NCI-H446 (cell line): ENCODE results near the gene ERN1.

Experiments
- DNase-seq, 2 experiments: peaks; one replicate each; lab custom pipeline; 2025; lab: John Stamatoyannopoulos, UW

ERN1 gene

GRCh38 chr17:64059756-64060155 lies 70.2 kb downstream of the ERN1 start:
- DNase-seq, result no peak

GRCh38 chr17:64058621-64059020 lies 71.3 kb downstream of the ERN1 start:
- no peak for DNase-seq

DNA sequence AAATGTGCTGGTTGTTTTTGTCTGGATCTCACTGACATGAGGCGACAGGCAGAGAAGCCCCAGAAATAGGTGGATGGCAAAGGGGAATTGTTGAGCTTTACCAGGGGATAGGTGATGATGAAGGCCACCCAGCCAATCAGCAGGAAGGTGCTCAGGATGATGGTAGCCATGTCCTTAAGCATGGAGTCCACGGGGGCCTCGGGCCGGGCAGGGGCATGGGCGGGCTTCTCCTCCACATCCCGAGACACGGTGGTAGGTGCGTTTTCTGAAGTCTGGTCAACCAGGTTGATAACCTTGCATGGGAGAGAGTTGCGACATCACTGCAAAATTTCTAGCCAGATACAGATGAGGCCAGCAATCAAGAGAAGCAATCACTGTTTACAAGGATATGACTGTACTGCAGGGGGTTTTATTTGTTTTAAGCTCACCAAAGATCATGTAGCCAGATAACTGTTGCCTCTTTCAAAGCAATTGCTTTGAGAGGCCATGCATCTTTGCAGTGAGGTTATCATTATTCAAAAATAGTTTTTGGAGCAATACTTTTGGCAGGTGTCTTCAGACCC lies 72.2 kb downstream of the ERN1 start:
- no peak for DNase-seq

DNA sequence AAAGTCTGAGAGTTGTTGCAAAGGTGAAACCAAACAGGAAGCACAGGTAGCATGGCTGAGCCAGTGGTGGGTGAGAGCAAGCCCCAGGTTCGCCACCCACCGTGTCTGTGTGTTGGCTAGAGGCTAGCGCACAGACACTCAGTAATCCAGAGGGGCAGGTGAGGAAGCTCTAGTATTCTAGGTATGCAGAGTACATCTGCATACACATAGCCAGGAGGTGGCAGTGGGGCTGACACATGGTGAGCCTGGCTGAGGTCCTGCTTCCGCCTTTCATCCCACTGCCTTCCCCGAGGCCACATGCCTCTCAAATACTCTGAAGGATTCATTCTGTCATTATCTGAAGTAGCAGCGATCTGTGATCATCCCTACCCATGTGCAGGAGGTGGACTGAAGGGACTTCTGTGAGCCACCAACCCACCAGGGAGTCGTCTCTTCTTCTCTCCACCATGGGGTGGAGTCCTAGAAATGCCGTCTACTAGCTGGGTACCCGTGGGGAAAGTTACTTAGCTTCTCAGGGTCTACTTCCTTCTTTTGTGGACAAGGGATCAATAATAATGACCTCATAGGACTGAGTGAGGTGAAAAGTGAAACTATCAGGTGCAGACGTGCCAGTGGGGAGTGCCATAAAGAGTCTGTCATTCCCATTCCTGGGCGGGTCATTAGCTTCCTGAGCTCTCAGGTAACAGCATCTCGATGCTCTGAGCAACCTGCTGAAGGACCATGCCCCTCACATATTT lies 73.5 kb downstream of the ERN1 start:
- no peak for DNase-seq

DNA sequence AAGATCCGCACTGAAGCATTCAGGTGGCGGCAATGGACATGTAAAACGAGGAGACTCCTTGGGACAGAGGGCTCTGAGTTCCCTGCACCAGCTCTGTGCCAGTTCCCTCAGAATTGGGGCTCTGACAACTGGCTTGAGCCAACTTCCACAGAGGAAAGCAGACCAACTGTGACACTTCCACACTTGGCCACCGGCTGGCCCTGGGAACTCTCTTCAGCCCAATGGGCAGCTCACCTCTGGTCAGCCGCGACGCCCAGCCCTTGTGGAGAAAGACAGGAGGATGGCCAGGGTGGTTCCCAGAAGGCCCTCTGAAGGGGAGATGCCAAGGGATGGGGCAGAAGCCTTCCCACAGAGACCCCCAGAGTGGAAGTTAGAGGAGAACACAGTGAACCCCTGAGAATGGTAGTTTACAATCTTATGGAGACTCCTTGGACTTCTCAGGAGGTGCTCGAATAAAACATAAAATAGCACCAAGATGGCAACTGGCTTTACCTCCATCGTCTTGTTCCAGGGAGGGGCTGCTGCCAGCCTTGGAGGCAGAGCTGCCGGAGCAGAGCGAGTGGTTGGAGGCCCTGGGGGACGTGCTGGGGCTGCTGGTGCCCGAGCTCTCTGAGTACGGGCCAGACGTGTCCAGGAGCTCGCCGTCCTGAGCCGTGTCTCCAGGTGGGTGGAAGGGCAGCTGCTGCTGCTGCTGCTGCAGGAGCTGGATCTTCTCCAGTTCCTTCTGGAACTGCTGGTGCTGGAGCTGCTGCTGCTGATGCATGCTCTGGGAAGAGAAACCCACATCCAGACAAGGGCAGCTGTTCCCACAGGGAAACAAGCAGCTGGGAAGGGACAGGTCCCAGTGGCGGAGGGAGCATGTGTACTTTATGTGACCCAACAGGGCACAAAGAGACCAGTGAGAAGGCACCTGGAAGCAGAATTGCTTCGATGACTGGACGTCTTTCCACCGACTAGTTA lies 74.5 kb downstream of the ERN1 start:
- DNase-seq, result no peak

GRCh38 chr17:64054304-64054703 lies 75.6 kb downstream of the ERN1 start:
- no peak for DNase-seq

DNA sequence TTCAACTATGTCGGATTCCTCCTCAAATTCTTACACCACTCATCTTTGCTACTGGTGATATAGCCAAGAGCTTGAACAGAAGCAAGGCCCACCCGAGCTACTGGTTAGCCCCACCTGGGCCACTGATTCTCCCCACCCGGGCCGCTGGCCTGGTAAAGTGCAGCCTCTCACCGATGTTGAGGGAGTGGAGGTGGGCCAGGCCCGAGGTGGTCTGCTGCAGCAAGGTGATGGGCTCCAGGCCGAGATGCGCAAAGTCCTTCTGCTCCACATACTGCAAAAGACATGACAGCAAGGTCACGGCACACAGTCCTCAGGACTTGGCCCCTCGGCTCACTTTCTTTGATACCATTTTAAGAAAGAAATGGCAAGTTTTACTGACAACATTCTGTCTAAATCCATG lies 76.8 kb downstream of the ERN1 start:
- no peak for DNase-seq

DNA sequence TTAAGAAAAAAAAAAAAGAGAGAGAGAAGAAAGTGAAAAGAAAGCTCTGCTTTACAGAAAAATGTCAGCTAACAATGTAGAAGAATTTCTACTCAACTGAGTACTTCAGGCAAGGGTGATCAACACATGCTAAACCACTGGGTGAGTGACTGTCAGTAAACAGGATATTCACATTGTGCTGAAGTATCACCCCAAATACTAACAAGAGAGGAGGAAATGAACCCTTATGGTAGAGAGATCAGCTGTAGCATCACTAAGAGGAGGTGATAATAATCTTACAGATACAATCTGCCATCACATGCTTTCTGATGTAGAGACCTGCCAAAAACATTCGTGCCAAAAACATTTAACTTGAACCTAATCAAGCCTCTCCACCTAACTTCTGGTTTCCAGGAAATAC lies 78.8 kb downstream of the ERN1 start:
- DNase-seq, result no peak

GRCh38 chr17:64048805-64049204 lies 81.1 kb downstream of the ERN1 start:
- DNase-seq, result no peak

- DNase-seq, result no peak
These were observed 84.8 kb downstream of the ERN1 start for GRCh38 chr17:64045176-64045575.

- DNase-seq, result no peak
These were observed 87.1 kb downstream of the ERN1 start for GRCh38 chr17:64042700-64043485.

DNA sequence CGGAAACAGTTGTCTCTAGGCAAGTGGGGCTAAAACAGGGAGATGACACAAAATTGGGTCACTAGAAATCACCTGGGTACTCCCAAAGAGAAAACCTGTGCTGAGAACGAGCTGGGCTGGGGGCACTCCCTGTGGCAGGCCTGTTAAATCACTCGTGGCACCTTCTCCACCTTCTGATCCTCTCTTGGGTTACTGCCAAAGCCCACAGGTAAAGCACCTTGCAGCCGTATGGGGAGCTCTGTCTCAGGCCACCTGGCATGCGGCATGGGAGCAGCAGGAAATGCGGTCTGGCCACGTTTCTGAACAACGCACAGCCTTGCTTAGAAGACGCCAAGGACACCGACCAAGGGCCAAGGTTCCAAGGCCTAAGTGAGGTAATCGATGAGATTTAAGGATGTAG lies 88.0 kb downstream of the ERN1 start:
- DNase-seq, result no peak

- DNase-seq, result no peak
These were observed 89.7 kb downstream of the ERN1 start for GRCh38 chr17:64040206-64040605.

DNA sequence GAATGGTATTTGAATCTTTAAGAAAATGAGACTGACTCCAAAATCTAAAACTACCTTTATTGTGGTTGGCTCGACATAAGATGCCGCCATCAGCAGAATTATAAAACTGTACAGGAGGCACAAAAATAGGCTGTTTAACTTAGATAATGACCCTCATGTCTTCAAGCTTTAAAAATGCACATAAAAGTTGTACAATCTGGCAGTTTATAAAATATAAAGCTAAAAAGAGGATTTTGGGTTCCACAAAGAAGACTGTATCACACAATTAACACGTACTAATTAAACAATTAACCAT lies 90.9 kb downstream of the ERN1 start:
- DNase-seq, result no peak

GRCh38 chr17:64038331-64039105 lies 91.4 kb downstream of the ERN1 start:
- DNase-seq, result no peak

DNA sequence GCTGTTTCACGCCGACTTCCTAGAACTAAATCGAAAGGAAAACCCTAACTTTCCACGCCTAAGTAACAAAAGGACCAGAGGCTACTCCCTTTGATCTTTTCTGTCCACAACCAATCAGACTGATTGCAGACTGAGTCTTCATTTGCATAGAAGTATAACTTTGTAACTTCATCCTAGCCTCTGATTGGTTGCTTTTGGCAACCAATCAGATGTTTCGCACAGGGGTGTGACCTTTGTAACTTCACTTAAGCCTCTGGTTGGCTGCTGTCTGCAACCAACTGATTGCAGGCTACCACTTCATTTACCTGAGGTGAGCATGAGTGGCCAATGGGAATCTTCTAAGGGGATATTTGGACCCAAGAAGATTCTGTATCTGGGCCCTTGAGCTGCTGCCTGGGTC lies 92.1 kb downstream of the ERN1 start:
- DNase-seq, result no peak

GRCh38 chr17:64037180-64037579 lies 92.8 kb downstream of the ERN1 start:
- DNase-seq, result no peak

GRCh38 chr17:64036198-64036922 lies 93.6 kb downstream of the ERN1 start:
- no peak for DNase-seq

DNA sequence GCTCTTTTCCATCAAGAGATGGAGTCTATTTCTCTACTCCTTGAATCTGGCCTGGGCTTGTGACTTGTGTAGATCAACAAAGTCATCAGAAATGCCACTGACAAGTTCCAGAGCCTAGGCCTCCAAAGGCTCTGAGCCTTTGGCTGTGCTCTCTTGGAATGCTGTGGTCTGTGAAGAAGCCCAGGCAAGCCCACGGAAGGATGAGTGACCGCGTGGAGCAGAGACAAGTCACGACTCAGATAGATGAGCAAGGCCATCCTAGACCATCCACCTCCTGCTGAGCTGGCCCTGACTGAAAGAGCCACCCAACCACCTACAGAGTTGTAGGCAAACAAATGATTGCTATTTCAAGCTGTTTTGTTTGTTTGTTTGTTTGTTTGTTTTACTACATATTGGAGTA lies 97.9 kb downstream of the ERN1 start:
- DNase-seq, result no peak

DNA sequence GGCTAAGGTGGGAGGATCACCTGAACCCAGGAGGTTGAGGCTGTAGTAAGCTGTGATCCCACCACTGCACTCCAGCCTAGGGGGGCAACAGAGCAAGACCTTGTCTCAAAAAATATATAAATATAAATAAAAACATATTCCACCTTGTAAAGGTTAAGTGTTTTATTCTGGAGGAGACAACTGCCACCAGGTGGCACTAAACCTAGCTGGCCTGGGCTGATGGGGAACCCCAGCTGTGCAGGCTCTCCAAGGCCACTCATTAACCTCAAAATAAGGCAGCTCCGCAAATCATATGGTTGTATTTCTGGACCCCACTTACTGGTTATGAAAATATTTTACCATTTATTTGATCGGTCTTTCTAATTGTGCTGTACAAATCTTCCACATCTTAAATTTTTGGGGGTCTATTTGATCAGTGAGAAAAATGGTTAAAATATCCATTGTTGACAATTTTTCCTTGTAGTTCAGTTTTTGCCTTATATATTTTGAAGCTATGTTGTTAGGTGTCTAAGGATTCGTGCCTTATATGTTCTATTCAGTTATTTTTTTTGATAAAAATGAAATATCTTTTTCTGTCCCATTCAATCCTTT lies 101.0 kb downstream of the ERN1 start:
- peak in 1 of 2 experiments; percentile 48 for DNase-seq
